HEK293 (cell line): Measurements from ENCODE around the gene DPEP1.

Source experiments
- CTCF ChIA-PET: fragments of 350-600 bp; formaldehyde crosslinking; extraction: SDS; loops from one replicate; lab custom pipeline; 2021; ENCODE audit warnings: antibody characterized with exemption; lab: Yijun Ruan, JAX
- POLR2A ChIA-PET: fragments of 300-600 bp; formaldehyde crosslinking; extraction: SDS; loops from one replicate; lab custom pipeline; 2020; ENCODE audit warnings: antibody characterized with exemption, inconsistent platforms; lab: Yijun Ruan, JAX
- H3K27ac ChIP-seq: fragments of 200-500 bp; sonication (Bioruptor generic); 2 replicates; pipeline ENCODE4 v1.5.1; 2014; ENCODE audit warnings: low read depth, low read length, control low read depth, inconsistent platforms; ENCODE audit errors: extremely low read depth
- H3K36me3 ChIP-seq, 2 experiments: fragments of 200-500 bp in 1 of 2; sonication (Bioruptor generic) in 1 of 2; 1 replicate in 1 of 2; 2 replicates in 1 of 2; pipeline ENCODE4 v1.5.1; 2014 to 2017; ENCODE audit warnings: inconsistent platforms in 2 of 2, low read length in 2 of 2; ENCODE audit not compliant: control insufficient read depth in 2 of 2, insufficient read depth in 1 of 2
- H3K4me1 ChIP-seq: fragments of 200-500 bp; sonication (Bioruptor generic); 2 replicates; pipeline ENCODE4 v1.5.1; 2014; ENCODE audit warnings: mild to moderate bottlenecking, low read length, inconsistent platforms; ENCODE audit not compliant: control insufficient read depth, insufficient read depth
- H3K4me3 ChIP-seq: 2 replicates; pipeline ENCODE4 v1.5.1; 2011; ENCODE audit warnings: low read depth, mild to moderate bottlenecking, control low read depth, low read length, moderate library complexity
- H3K9me3 ChIP-seq: fragments of 200-500 bp; sonication (Bioruptor generic); 2 replicates; pipeline ENCODE4 v1.5.1; 2014; ENCODE audit warnings: low read depth, low read length, inconsistent platforms; ENCODE audit not compliant: control insufficient read depth, insufficient read depth
- AEBP2 ChIP-seq: fragments of 450-650 bp; formaldehyde crosslinking; IDR thresholded peaks from 2 replicates; pipeline ENCODE4 v1.5.1; 2016; ENCODE audit warnings: missing biosample characterization, missing genetic modification characterization, borderline replicate concordance
- PATZ1 ChIP-seq: fragments of 450-650 bp; formaldehyde crosslinking; IDR thresholded peaks from 2 replicates; pipeline ENCODE4 v1.5.1; 2016; ENCODE audit warnings: missing biosample characterization, missing genetic modification characterization
- ZBTB10 ChIP-seq: fragments of 450-650 bp; formaldehyde crosslinking; IDR thresholded peaks from 2 replicates; pipeline ENCODE4 v1.5.1; 2016; ENCODE audit warnings: missing biosample characterization, missing genetic modification characterization
- ZNF16 ChIP-seq: fragments of 450-650 bp; formaldehyde crosslinking; IDR thresholded peaks from 2 replicates; pipeline ENCODE4 v1.5.1; 2016; ENCODE audit warnings: low read depth, missing biosample characterization, missing genetic modification characterization
- ZNF169 ChIP-seq: fragments of 450-650 bp; formaldehyde crosslinking; IDR thresholded peaks from 2 replicates; pipeline ENCODE4 v1.5.1; 2016; ENCODE audit warnings: missing biosample characterization, missing genetic modification characterization
- ZNF341 ChIP-seq: fragments of 450-650 bp; formaldehyde crosslinking; IDR thresholded peaks from 2 replicates; pipeline ENCODE4; 2016; ENCODE audit warnings: low read depth, missing biosample characterization, missing genetic modification characterization
- ZNF350 ChIP-seq: fragments of 450-650 bp; formaldehyde crosslinking; IDR thresholded peaks from 2 replicates; pipeline ENCODE4 v1.5.0; 2017; ENCODE audit warnings: missing biosample characterization, mild to moderate bottlenecking, missing genetic modification characterization
- ZNF558 ChIP-seq: fragments of 450-650 bp; formaldehyde crosslinking; IDR thresholded peaks from 2 replicates; pipeline ENCODE4 v1.5.1; 2016; ENCODE audit warnings: missing biosample characterization, missing genetic modification characterization
- ZNF701 ChIP-seq: fragments of 450-650 bp; formaldehyde crosslinking; IDR thresholded peaks from 2 replicates; pipeline ENCODE4 v1.5.1; 2016; ENCODE audit warnings: missing biosample characterization, missing genetic modification characterization
- ZNF830 ChIP-seq: fragments of 450-650 bp; IDR thresholded peaks from 2 replicates; pipeline ENCODE4 v1.5.0; 2018; ENCODE audit warnings: missing biosample characterization, missing genetic modification characterization, low read depth, mild to moderate bottlenecking, moderate library complexity
- TF ChIP-seq, protein P1 (sequence below): fragments of 450-650 bp; formaldehyde crosslinking; IDR thresholded peaks from 2 replicates; pipeline ENCODE4 v1.5.1; 2016; ENCODE audit warnings: missing biosample characterization, missing genetic modification characterization
- TF ChIP-seq, protein P2 (sequence below): fragments of 450-650 bp; formaldehyde crosslinking; IDR thresholded peaks from 2 replicates; pipeline ENCODE4 v1.5.1; 2016; ENCODE audit warnings: missing biosample characterization, missing genetic modification characterization

DPEP1 gene

GRCh38 chr16:89615176-89615575 is 1.7 kb downstream of the DPEP1 start:
- no peaks in the 10 kb centered on the region for H3K36me3 ChIP-seq
- H3K27ac ChIP-seq: no peak overlapping the region
- ChIA-PET CTCF (interaction anchor here (0.7 to 2.0 kb wide), 7 partner anchors 8 to 46 kb away, joined by 3 to 5 read pairs (median 4); no protein-coding TSS in a partner anchor), POLR2A (interaction anchor here (1.5 kb wide), 1 partner anchor 20 kb away, joined by 4 read pairs; no protein-coding TSS in a partner anchor)
- no peaks in the 10 kb centered on the region for H3K4me1 ChIP-seq
- H3K9me3 ChIP-seq: no peaks in the 10 kb centered on the region
- no peak overlapping the region for H3K4me3 ChIP-seq
- no peak for TF ChIP-seq ZNF701 (tag by site-specific recombination)
- no peak for TF ChIP-seq ZNF350 (tag by site-specific recombination)
- TF ChIP-seq ZNF341: no peak
- no peak for TF ChIP-seq ZNF16
- no peak for TF ChIP-seq AEBP2 (tag by site-specific recombination)
- no peak for TF ChIP-seq ZNF169
- no peak for TF ChIP-seq ZBTB10

DNA sequence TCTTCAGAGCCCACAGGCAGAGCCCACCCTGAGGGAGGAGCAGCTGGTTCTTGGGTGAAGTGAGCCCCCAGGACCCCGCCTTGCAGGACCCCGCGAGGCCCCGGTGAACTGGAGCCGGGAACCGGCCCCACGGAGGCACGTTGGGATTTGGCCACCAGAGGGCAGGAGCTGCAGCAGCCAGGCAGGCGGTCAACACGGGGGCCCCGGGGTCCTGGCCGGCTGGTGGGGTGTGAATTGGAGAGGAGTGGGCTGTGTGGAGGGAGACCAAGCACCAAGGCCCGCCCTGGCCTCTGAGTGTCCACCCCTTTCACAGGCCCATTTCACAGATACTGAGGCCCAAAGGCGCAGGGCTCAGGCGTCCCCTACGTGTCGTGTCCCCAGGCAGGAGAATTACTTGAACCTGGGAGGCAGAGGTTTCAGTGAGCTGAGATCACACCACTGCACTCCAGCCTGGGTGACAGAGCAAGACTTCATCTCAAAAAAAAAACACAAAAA is 2.2 kb downstream of the DPEP1 start:
- Histone ChIP-seq H3K36me3 (no peaks in the 10 kb centered on the region), H3K9me3 (no peaks in the 10 kb centered on the region), H3K4me3 (no peak overlapping the region), H3K27ac (no peak overlapping the region), H3K4me1 (no peaks in the 10 kb centered on the region)
- ChIA-PET CTCF (interaction anchor here (0.6 to 2.0 kb wide), 4 partner anchors 13 to 103 kb away, joined by 3 to 5 read pairs (median 4); no protein-coding TSS in a partner anchor), POLR2A (no interaction called here)
- TF ChIP-seq PATZ1 (tag by site-specific recombination) (peak; percentile 24; the same call in 1 of the 2 replicates), ZNF558 (tag by site-specific recombination) (no peak), ZNF830 (no peak)
- TF ChIP-seq, protein P1, sequence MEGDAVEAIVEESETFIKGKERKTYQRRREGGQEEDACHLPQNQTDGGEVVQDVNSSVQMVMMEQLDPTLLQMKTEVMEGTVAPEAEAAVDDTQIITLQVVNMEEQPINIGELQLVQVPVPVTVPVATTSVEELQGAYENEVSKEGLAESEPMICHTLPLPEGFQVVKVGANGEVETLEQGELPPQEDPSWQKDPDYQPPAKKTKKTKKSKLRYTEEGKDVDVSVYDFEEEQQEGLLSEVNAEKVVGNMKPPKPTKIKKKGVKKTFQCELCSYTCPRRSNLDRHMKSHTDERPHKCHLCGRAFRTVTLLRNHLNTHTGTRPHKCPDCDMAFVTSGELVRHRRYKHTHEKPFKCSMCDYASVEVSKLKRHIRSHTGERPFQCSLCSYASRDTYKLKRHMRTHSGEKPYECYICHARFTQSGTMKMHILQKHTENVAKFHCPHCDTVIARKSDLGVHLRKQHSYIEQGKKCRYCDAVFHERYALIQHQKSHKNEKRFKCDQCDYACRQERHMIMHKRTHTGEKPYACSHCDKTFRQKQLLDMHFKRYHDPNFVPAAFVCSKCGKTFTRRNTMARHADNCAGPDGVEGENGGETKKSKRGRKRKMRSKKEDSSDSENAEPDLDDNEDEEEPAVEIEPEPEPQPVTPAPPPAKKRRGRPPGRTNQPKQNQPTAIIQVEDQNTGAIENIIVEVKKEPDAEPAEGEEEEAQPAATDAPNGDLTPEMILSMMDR (tag by site-specific recombination): peak; percentile 51
- TF ChIP-seq, protein P2, sequence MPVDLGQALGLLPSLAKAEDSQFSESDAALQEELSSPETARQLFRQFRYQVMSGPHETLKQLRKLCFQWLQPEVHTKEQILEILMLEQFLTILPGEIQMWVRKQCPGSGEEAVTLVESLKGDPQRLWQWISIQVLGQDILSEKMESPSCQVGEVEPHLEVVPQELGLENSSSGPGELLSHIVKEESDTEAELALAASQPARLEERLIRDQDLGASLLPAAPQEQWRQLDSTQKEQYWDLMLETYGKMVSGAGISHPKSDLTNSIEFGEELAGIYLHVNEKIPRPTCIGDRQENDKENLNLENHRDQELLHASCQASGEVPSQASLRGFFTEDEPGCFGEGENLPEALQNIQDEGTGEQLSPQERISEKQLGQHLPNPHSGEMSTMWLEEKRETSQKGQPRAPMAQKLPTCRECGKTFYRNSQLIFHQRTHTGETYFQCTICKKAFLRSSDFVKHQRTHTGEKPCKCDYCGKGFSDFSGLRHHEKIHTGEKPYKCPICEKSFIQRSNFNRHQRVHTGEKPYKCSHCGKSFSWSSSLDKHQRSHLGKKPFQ (tag by site-specific recombination): 0 out of 2 replicates have a peak, but pooled peaks have one; percentile 44
